Activated T-cell treated with anti-CD3 and anti-CD28 coated beads for 24 hours (primary cell): Measurements from ENCODE around the gene ZNF575.
A peak's percentile ranks its signal among the peaks of the same experiment; 100 is the strongest.
"Not testable (repeated sequence)": the region's sequence is repeated elsewhere in the genome, so short reads cannot be mapped to it uniquely, and the experiment has no call there.

Experiments used
- DNase-seq: peaks from one replicate; pipeline ENCODE4 v3.0.0-alpha.2; 2020; ENCODE audit warnings: low read depth

Gene ZNF575

DNA sequence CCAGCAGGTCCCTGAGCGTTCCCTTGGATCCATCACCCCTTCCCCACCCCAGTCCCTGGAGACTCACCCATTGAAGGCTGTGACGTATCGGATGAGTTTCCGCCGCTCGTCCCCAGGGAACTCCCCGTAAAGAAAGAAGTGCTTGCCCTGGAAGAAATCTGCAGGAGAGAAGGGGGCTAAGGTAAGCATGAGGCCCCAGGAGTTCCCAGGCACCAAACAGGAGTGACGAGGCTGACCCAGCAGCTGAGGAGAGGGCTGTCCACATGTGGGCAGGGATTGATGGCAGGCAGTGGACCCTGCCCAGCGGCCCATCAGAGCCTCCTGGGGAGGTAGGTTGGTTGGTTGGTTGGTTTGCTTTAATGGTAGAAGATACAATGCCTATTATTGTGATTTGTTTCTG lies 11.1 kb downstream of the ZNF575 start:
- DNase-seq: no peak

GRCh38 chr19:43545276-43545675 lies 12.3 kb downstream of the ZNF575 start:
- DNase-seq: no peak

GRCh38 chr19:43545981-43546380 lies 13.0 kb downstream of the ZNF575 start:
- no peak for DNase-seq

- no peak for DNase-seq
Observed at GRCh38 chr19:43546581-43546980, 13.6 kb downstream of the ZNF575 start.

DNA sequence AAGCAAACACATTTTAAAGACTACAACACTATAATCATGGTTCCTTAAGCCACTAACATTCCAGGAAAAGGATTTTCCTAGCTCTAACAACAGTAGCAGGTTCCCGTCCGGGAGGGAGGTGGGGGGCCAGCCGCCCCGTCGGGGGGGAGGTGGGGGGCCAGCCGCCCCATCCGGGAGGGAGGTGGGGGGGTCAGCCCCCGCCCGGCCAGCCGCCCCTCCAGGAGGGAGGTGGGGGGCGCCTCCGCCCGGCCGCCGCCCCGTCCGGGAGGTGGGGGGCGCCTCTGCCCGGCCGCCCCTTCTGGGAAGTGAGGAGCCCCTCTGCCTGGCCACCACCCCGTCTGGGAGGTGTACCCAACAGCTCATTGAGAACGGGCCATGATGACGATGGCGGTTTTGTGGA lies 14.9 kb downstream of the ZNF575 start:
- DNase-seq: not testable (repeated sequence)

DNA sequence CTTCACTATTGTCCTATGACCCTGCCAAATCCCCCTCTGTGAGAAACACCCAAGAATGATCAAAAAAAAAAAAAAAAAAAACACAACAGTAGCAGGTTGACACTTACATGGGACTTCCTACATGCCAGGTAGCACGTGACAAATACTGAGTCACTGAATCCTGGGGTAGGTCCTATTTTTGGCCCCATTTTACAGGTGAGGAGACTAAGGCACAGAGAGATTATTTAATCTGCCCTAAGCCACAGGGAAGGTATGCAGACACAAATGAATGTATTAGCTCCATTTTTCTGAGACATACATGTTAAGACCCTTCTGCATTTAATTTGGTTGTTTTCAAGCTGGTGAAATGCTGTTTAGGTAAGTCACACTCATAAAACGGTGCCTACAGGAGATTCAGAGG lies 15.7 kb downstream of the ZNF575 start:
- no peak for DNase-seq

DNA sequence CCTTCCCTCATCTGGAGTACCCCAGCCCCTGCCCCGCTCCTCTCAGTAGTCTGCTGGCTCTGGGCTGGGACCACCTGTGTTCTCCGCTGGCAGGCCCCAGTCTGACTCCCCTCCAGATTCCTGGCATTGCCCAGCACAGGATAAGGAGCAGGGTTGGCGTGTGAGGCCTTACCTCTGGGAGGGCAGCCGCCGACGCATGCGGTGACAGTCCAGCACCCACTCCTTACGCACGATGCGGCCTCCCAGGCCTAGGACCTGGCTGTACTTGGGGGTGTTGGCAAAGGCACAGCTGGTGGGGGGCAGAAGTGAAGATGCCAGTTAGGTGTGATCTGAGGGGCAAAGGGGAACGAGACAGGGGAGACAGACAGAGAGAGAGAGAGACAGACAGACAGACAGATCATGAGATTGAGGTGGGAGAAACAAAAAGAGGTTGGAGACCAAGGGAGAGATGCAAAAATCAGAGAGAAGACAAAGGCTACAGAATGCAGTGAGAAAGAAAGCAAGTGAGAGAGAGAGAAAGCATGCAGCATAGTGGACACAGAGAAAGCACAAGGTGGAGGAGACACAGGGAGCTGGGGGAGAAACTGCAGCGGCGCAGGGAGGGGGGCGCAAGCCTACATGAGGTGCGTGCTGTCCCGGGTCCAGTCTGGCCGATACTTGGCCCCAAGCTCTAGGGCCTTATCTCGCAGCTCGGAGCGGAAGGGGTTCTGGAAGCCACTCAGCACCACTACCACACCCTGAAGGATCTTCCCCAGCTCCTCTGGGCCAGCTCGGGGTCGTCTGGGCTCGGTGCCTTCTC lies 18.6 kb downstream of the ZNF575 start:
- DNase-seq: no peak

GRCh38 chr19:43552198-43552450 lies 19.1 kb downstream of the ZNF575 start:
- DNase-seq: no peak

DNA sequence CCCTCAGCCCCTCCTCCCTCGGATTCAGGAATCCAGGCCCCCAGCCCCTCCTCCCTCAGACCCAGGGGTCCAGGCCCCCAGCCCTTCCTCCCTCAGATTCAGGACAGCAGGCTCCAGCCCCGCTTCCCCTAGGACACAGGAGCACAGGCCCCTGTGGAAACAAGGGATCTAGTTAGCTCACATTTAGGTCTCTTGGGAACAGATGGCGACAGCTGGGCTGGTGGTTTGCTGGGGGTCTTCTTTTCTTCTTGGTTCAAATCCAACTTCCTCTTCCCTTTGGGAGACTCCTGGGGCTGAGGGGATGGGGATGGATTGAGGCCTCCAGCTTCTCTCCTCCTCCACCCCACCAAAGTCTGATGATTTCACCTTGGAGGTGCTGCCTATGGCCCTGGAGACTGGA lies 19.6 kb downstream of the ZNF575 start:
- no peak for DNase-seq

DNA sequence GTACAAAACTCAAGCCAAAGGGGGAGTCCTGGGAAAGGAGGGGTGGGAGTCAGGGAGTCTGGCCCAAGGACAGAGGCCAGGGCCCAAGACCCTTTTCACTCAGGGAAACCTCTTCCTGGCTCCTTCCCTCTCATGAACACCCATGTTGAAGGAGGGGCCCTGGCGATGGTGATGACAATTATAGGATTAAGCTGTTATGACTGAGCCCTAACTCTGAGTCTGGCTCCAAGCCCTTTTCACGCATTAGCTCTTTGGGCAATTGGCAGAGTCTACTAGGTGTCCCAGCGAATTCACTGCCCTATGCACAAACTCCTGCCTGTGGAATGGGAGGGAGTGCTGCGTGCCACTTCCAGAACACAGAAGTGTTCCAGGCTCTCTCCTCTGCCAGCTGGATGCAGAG lies 20.7 kb downstream of the ZNF575 start:
- no peak for DNase-seq

DNA sequence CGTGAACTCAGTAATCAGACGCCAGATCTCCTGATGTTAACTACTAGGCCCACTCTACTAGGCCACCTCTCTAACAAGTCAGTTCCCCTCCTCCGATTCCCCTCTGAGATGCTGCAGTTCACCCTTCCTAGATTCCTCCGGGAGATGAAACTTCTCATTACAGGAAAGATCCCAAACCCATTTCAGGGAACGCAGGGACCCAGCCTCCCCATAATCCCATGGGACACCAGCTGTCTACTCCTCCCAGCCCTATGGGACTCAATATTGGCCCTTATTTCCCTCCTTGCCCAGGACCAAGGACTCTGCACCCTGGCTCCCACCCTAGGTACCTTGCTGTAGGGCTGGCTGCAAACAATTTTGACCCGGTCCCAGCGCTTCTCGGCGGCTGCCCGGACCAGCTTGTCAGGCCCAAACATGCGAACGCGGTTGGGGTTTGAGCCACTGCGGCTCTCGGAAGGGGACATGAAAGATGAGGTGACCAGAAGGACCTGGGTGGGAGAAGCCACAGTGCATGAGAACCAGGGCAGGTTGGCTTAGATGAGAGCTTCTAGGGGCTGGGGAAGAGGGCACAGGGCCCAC lies 21.4 kb downstream of the ZNF575 start:
- DNase-seq: no peak

DNA sequence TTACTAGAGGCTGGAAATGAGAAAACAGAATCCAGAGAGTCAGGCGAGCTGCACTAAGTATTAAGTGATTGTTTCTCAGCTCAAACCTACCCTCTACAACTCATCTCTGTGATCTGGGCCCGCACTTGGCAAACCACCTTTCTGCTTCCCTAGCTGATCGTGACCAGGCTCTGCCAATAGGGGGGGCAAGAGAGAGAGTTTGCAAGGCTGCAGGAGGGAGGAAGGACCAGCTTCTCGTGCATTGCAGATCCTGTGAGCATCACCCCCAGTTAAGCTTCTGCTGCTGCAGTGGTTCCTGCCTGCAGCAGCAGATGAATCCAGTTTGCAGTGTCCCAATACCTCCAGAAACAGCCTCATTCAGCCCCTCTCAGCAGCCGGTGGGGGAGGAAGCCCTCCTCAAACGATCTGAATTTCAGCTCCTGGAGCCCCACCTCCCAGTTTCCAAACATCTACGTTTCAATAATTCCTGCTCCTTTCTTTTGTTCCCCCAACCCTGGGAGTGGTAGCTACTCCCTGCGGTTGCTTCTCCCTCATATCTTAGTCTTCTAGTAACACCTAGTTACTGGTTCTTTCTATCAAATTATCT lies 22.3 kb downstream of the ZNF575 start:
- peak; percentile 78 for DNase-seq

- DNase-seq: no peak
Observed at GRCh38 chr19:43560687-43561086, 27.7 kb downstream of the ZNF575 start.

DNA sequence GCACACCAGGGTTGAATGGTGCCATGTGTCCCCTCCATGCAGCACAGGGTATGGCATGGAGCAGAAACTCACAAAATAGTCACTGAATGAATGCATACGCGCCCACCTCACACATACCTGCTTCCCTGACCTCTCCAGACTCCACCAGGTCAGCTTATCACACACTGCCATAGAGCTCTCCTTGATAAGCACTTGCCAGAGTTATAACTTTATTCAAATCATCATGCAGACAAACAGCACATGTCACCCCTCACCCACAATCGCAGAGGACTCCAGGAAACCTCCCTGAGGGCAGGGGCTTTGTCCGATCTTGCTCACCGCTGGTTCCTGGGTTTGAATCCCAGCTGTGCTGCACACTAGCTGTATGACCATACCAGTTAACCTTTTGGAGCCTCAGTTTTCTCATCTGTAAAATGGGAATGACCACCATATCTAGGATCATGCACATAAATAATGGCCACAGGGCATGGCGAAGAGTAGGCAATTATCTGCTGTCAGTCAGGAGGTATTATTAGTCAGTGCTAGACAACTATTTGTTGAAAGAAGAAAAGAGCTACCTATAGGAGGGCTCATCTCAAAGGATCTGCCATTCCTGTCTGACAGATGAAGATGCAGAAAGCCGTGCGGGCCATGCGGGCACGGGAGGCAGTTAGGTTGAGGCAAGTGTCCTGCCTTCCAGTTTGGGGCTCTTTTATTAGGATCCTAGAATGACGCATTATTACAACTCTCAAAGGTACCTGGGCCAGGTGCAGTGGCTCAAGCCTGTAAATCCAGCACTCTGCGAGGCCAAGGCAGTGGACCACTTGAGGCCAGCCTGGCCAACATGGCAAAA lies 28.4 kb downstream of the ZNF575 start:
- DNase-seq: no peak

GRCh38 chr19:43562226-43562697 lies 29.3 kb downstream of the ZNF575 start:
- DNase-seq: no peak

- peak; percentile 61 for DNase-seq
Observed at GRCh38 chr19:43562698-43563241, 29.8 kb downstream of the ZNF575 start.

GRCh38 chr19:43563816-43564457 lies 30.9 kb downstream of the ZNF575 start:
- no peak for DNase-seq

DNA sequence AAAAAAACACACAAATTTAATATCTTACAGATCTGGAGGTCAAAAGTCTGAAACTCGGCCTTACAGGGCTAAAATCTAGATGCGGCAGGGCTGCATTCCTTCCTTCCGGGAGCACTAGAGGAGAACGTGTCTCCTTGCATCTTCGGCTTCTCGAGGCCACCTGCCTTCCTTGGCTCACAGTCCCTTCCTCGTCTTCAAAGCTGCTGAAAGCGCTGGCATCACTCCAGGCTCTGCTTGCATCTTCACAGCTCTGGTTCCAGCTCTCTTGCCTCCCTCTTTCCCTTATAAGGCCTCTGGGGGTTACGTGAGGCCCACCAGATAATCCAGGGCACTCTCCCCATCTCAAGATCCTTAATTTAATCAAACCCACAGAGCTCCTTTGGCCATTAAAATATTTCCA lies 31.8 kb downstream of the ZNF575 start:
- DNase-seq: no peak

DNA sequence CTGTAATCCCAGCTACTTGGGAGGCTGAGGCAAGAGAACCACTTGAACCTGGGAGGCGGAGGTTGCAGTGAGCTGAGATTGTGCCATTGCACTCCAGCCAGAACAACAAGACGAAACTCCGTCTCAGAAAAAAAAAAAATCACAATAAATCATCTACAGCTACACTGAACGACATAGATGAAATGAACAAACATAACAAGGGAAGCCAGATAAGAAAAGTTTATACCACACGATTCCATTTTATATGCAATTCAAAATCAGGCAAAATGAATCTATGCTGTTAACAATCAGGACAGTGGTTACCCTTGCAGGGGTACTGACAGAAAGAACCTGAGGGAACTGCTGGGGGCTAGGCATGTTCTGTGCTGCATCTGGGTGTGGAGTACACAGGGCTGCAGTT lies 36.7 kb downstream of the ZNF575 start:
- DNase-seq: no peak

GRCh38 chr19:43570174-43570791 lies 37.3 kb downstream of the ZNF575 start:
- DNase-seq: no peak

DNA sequence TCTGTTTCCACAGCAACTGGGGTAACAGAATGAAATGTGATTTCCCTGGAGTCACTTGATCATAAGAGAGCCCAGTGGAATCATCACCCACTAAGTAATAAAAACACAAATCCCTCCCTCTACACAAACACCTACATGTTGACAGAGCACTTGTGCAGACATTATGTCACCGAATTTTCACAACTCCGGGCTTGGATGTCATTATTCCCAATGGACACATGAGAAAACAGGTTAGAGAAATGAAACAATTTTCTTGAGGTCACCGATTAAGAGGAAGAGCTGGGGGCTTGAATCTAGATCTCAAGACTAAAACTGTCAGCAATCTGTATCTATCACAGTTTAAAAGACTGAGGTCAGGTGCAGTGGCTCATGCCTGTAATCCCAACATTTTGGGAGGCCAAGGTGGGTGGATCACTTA lies 39.2 kb downstream of the ZNF575 start:
- DNase-seq: no peak
